GM19438 (cell line): ENCODE measurements around the gene CLCN6.

ENCODE experiments used
- ATAC-seq: cut with Tn5 transposase; IDR thresholded peaks from one replicate; pipeline ENCODE4 v1.9.1; 2021; ENCODE audit warnings: low read depth; ENCODE audit not compliant: unreplicated experiment

CLCN6 gene

GRCh38 chr1:11779715-11780379 lies 26.1 kb upstream of the CLCN6 start:
- no peak for ATAC-seq

DNA sequence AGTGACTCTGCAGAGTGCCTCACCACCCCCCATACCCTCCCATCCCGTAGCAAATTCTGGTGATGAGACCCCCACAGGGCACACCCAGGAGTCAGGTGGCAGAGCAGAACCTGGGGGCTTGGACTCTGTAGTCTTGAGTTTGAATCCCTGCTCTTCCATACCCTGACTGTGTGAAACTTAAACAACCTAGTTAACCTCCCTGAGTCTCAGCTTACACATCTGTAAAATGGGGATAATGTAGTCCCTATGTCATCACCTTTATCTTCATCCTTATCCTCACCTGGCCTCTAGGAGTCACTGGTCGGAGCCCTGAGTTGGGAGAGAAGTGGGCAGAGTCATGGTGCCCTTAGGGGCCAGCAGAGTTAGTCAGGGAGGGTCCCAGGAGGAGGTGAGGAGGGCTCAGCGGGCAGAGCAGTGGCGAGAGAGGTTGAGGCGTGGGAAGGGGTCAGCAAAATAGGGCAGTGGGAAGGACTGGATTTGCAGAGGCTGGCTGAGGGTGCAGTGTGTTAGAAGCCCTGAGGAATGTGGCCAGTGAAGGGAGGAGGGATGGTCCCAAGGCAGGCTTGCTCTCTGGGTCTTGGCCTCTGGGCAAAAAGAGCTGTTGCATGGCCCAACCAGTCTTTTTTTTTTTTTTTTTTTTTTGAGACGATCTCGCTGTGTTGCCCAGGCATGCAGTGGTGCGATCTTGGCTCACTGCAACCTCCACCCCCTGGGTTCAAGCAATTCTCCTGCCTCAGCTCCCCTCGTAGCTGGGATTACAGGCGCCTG lies 25.4 kb upstream of the CLCN6 start:
- ATAC-seq, result no peak

GRCh38 chr1:11781297-11781696 lies 24.7 kb upstream of the CLCN6 start:
- no peak for ATAC-seq

DNA sequence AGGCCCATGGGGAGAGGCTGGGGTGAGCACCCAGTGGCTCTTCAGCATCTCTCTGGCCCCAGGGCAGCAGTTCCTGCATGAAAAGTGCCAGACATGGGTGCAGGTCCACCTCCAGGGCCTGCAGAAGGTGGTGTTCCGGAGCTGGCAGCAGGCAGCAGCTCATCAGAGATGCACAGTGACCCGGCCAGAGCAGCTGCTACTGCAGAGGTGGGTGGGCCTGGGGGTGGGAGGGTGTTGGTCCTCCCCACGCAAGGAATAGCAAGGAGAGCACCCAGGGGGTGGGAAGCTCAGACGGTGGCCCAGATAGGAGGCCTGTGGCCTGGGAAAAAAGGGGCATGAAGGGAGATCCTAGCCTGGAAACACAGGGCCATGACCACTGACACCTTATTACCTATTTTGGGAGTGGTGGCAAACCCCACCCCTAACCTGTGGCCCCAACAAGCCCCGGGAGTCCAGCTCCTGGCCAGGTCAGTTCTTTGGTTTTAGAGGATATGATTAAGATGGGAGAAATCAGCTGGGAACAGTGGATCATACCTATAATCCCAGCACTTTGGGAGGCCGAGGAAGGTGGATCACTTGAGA lies 23.8 kb upstream of the CLCN6 start:
- no peak for ATAC-seq

- no peak for ATAC-seq
Observed at GRCh38 chr1:11783556-11783955, 22.4 kb upstream of the CLCN6 start.

GRCh38 chr1:11784256-11784992 lies 21.6 kb upstream of the CLCN6 start:
- ATAC-seq, result no peak

GRCh38 chr1:11784993-11785769 lies 20.8 kb upstream of the CLCN6 start:
- no peak for ATAC-seq

- ATAC-seq, result no peak
Observed at GRCh38 chr1:11786168-11786567, 19.8 kb upstream of the CLCN6 start.

DNA sequence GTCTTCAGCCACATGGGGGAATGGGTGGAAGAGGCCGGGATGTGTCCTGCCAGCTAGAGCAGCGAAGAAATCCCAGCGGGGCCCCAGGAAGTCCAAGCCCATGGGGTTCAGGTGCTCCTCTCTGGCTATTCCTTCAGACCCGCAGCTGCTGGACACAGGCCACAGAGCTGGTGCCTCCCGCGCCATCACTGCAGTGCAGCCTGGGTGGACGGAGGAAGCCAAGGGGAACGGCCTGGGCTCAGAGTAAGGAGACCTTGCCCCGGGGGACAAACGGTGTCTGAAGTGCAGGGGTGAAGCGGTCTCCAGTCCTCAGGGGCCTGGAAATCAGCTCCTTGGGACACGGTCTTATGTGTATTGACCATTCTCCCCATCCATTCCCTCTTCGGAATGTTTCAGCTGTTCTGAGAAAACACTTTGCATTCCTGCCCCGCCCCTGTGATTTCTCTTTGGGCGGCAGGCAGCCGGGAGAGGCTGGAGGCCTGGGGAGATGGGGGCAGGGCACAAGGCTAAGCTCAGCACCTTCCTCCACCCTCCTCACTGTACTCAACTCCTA lies 18.7 kb upstream of the CLCN6 start:
- ATAC-seq, result no peak

GRCh38 chr1:11787804-11788436 lies 18.1 kb upstream of the CLCN6 start:
- no peak for ATAC-seq

DNA sequence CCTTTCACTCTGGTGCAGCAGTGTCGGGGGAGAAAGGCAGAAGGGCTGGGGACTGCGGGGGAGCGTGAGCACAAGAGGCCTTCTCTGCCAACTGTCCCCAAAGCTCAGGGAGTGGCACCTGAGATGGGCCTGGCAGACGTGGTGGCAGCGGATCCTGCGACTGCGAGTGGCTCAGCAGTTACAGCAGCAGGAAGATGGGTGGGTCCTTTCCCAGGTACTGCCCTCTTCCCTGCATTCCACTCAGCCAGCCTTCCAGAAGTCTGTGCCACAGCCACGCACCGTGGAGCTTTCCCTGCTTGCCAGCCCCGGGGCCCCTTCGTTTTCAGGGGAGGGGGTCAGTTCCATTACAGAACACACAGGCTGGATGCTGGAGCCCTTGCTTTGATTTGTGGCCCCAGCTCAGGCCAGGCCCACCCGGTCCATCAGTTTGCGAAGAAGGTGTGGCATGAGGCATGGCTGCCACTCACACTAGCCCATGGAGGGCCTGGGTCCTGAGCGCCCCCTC lies 17.4 kb upstream of the CLCN6 start:
- ATAC-seq, result no peak

- ATAC-seq, result no peak
Observed at GRCh38 chr1:11789126-11790067, 16.6 kb upstream of the CLCN6 start.

- ATAC-seq, result no peak
Observed at GRCh38 chr1:11790101-11790879, 15.7 kb upstream of the CLCN6 start.

DNA sequence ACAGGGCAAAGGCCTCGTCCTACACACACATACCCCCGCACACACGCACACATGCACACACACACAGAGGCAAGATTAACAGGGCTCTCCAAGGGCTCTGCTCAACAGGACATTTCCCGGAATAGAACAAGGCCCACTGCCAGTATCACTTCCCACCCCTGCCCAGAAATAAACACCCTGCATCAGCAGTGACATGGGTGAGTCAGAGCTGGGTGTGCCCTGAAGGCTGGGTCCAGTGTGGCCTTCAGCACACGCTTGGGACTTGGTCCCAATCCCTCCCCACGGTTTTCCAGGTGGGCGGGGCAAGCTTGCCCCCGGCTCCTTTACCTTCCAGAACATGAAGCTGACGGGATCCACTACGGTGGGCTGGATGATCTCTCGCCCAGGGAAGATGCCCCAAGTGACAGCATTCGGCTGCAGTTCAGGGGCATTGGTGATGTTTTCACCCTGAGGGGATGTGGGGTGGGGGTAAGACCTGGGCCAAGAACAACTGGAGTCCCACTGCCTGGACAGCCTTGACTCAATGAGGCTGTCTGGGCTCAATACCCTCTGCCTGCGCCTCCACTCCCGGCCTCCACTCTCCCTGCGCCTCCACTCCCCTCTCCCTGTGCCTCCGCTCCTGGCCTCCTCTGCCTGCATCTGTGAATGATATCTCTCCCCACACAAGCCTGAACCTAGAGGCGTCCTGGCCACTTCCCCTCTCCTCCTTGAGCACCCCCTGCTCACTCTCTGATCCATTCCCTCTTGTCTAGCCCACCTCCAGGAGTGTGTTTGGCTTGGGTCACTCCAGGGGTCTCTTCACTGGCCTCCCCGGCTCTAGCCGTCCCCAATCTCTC lies 14.9 kb upstream of the CLCN6 start:
- ATAC-seq, result no peak

- ATAC-seq, result no peak
Observed at GRCh38 chr1:11792106-11792505, 13.9 kb upstream of the CLCN6 start.

DNA sequence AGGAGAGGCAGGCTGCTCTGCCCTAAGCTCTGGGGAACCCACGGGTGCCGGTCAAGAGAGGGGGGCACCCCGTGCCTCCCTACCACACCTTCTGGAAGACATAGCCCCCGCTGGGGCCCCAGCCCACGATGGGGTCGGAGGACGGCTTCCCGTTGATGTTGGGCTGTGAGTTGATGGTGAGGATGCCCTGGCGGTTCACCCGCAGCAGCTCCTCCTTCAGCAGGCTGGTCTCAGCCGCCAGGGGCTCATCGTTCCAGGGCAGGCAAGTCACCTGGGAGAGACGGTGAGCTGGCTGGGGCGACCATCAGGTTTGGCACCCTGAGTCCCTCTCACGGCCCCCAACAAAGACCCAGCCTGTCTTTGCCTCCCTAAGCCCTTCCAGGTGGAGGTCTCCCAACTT lies 12.2 kb upstream of the CLCN6 start:
- ATAC-seq, result no peak
